Endothelial cell of umbilical vein (primary cell): ENCODE results near the gene DPF3. TPM values are rescaled to one million over a fixed set of nuclear protein-coding genes. Genes with fewer than 3 reads are reported as not detected.
A peak's percentile ranks its signal among the peaks of the same experiment; 100 is the strongest.

Experiments
- BruUV-seq: library from RNA; stranded (reverse); fragments of 400-500 nt; replicated peaks from 2 replicates; lab custom pipeline; 2021; lab: Mats Ljungman, UMichigan
- CTCF ChIA-PET: fragments of 300-600, 350-600 bp; sonication (Branson Sonifier 250); formaldehyde crosslinking; loops from one replicate; lab custom pipeline; 2021; ENCODE audit warnings: antibody characterized with exemption, inconsistent platforms; lab: Charles Lee
- POLR2A ChIA-PET: fragments of 300-600, 350-600 bp; sonication (Branson Sonifier 250); formaldehyde crosslinking; loops from one replicate; lab custom pipeline; 2021; ENCODE audit warnings: antibody characterized with exemption, inconsistent platforms; lab: Charles Lee
- DNase-seq: peaks from one replicate; pipeline ENCODE4 v3.0.0-alpha.2; 2011; ENCODE audit warnings: low read depth, low spot score
- FAIRE-seq: peaks from 2 replicates; lab custom pipeline; 2011; peaks lifted over from hg19 to GRCh38; lab: Jason Lieb, UNC
- H2AFZ ChIP-seq: 2 replicates; pipeline ENCODE4 v1.6.0; 2012; ENCODE audit warnings: low read depth, low read length, control low read depth, inconsistent platforms
- H3K27ac ChIP-seq: 2 replicates; pipeline ENCODE4 v1.5.1; 2011; ENCODE audit warnings: low read depth, mild to moderate bottlenecking, control low read depth, low read length, moderate library complexity; ENCODE audit not compliant: insufficient read depth
- H3K27me3 ChIP-seq, 2 experiments: 2 replicates each; pipeline versions ENCODE4 v1.6.0 to v1.6.1; 2011; ENCODE audit warnings: low read length in 2 of 2, mixed read lengths in 1 of 2; ENCODE audit not compliant: control insufficient read depth in 2 of 2, insufficient read depth in 2 of 2
- H3K36me3 ChIP-seq, 2 experiments: 2 replicates in 1 of 2; 3 replicates in 1 of 2; pipeline ENCODE4 v1.5.1; 2011; ENCODE audit warnings: low read length in 2 of 2, mild to moderate bottlenecking in 1 of 2, moderate library complexity in 1 of 2; ENCODE audit not compliant: control insufficient read depth in 2 of 2, insufficient read depth in 2 of 2; ENCODE audit errors: extremely low read depth in 1 of 2
- H3K4me1 ChIP-seq: 3 replicates; pipeline ENCODE4 v1.5.1; 2011; ENCODE audit warnings: mild to moderate bottlenecking, low read length; ENCODE audit not compliant: control insufficient read depth, insufficient read depth; ENCODE audit errors: extremely low read depth
- H3K4me2 ChIP-seq: 2 replicates; pipeline ENCODE4 v1.6.1; 2011; ENCODE audit warnings: low read length, control low read depth, mixed read lengths; ENCODE audit not compliant: insufficient read depth
- H3K4me3 ChIP-seq, 3 experiments: fragments of 200-600 bp in 1 of 3; sonication (generic), shearing (Covaris generic) in 1 of 3; replicated peaks in 1 of 3; 2 replicates each; pipeline ENCODE4 v1.5.1; 2011 to 2016; ENCODE audit warnings: control low read depth in 3 of 3, low read length in 3 of 3, mild to moderate bottlenecking in 2 of 3, inconsistent platforms in 1 of 3, low read depth in 1 of 3, moderate library complexity in 1 of 3; ENCODE audit not compliant: insufficient read depth in 1 of 3
- H3K79me2 ChIP-seq: 2 replicates; pipeline ENCODE4 v1.6.0; 2012; ENCODE audit warnings: low read length, inconsistent platforms; ENCODE audit not compliant: control insufficient read depth, insufficient read depth
- H3K9ac ChIP-seq: replicated peaks from 2 replicates; pipeline ENCODE3; 2011; ENCODE audit warnings: low read length, control low read depth; ENCODE audit not compliant: insufficient read depth; ENCODE audit errors: extremely low read depth
- H3K9me1 ChIP-seq: replicated peaks from 3 replicates; pipeline ENCODE4 v1.6.0; 2011; ENCODE audit warnings: mild to moderate bottlenecking, low read length; ENCODE audit not compliant: control insufficient read depth, insufficient read depth; ENCODE audit errors: extremely low read depth
- H3K9me3 ChIP-seq: replicated peaks from 2 replicates; pipeline ENCODE4 v1.5.1; 2012; ENCODE audit warnings: low read length, inconsistent platforms; ENCODE audit not compliant: control insufficient read depth, insufficient read depth
- H4K20me1 ChIP-seq: replicated peaks from 2 replicates; pipeline ENCODE3; 2011; ENCODE audit warnings: mild to moderate bottlenecking, low read length; ENCODE audit not compliant: control insufficient read depth, insufficient read depth; ENCODE audit errors: extremely low read depth
- FOS ChIP-seq: IDR thresholded peaks from 2 replicates; pipeline ENCODE4 v1.6.1; 2011; ENCODE audit warnings: mild to moderate bottlenecking, low read length, moderate library complexity, borderline replicate concordance; ENCODE audit not compliant: insufficient read depth
- JUN ChIP-seq: IDR thresholded peaks from 2 replicates; pipeline ENCODE4 v1.6.1; 2011; ENCODE audit warnings: borderline replicate concordance, low read depth; ENCODE audit not compliant: insufficient read length, insufficient read depth
- MYC ChIP-seq: IDR thresholded peaks from one replicate; pipeline ENCODE4 v1.6.1; 2011; ENCODE audit warnings: mild to moderate bottlenecking, low read depth, low read length
- dilution Hi-C: fragments of 300-500 bp; cut with MboI; formaldehyde crosslinking; loops from one replicate; pipeline ENCODE4 v1.15.0; 2019; ENCODE audit warnings: low sequenced_read_pairs; ENCODE audit not compliant: extremely low pct_ligation_motif_present
- intact Hi-C: fragments of 100-400 bp; cut with micrococcal nuclease; formaldehyde crosslinking; loops from one replicate; pipeline ENCODE4 v1.10.0; 2022
- polyA plus RNA-seq, 4 experiments: library from polyadenylated mRNA; depleted of rRNA in 3 of 4; stranded (reverse) in 3 of 4; unstranded in 1 of 4; fragments of >200 nt; gene quantifications; 2 replicates each; pipeline versions ENCODE4 v1.2.1 to v1.2.3, GENCODE V29; 2011 to 2012; ENCODE audit warnings: missing spikeins in 1 of 4
- total RNA-seq: library from RNA; stranded (reverse); gene quantifications from 2 replicates; pipeline ENCODE4 v1.2.3, GENCODE V29; 2021
- TF ChIP-seq, protein P1 (sequence below), 2 donors: IDR thresholded peaks; 1 replicate in 1 of 2; 2 replicates in 1 of 2; pipeline ENCODE4 v1.5.1; 2011; ENCODE audit warnings: low read length in 2 of 2, mild to moderate bottlenecking in 2 of 2, moderate library complexity in 2 of 2, control low read depth in 1 of 2, inconsistent platforms in 1 of 2, low read depth in 1 of 2; ENCODE audit not compliant: insufficient read depth in 1 of 2; ENCODE audit errors: extremely low read depth in 1 of 2

DPF3 gene
- total and polyA plus RNA-seq, 2 donors (not counting 3 experiments of a cell fraction or from before 2014, with no cell fraction given), result 2.4 to 3.5 TPM

DNA sequence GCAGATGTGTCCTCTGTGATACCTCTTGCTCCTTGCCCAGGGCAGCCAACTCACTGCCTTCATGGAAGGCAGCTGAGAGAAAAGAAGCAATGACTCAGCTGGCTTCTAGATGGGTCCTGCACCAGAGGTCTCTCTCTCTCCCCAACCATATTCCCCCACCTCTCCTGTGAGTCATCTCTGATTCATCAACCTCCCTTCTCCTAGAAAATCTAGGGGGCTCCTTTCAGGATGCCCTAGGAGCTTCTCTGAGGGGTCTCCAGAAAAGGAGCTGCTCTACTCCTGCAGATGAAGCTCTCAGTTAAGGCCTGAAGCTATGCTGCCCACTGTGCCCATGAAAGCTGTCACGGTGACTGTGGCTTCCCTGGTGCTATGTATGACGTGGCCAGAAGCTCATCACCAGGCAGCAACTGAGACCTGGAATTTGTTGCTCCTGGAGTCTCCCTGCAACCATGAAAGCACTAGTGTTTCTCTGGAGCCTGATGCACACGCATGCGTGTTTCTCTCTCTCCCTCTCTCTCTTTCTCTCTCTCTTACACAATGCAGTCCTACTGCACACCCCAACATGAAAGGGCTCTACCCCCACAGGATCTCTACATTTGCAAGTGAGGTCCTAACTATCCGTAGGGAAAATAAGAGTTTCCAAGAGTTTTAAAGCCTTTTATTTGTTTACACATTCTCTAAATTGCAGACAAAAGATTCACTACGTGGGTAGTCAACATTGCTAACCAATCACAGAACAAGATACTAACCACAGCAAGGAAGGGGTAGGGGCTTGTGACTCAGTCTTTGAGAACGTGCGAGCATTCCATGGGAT lies 285.3 kb downstream of the DPF3 start:
- peak overlapping the region; percentile 50 for H2AFZ ChIP-seq
- no peaks in the 10 kb centered on the region for H3K36me3 ChIP-seq
- no TSS peak for BruUV-seq
- intact Hi-C loops, result loop anchor here (1.0 kb wide), 1 partner anchor 57 kb away; no protein-coding TSS in a partner anchor
- peaks cover 15% of the 10 kb centered on the region for H3K4me1 ChIP-seq
- no peaks in the 10 kb centered on the region for H3K27me3 ChIP-seq
- CTCF ChIA-PET, result interaction anchor here (1.0 to 1.9 kb wide), 8 partner anchors 9 to 294 kb away, joined by 3 to 7 read pairs (median 4); partner anchors contain the start of gene DPF3
- H3K9me1 ChIP-seq, result no peaks in the 10 kb centered on the region
- POLR2A ChIA-PET, result no interaction called here
- no peaks in the 10 kb centered on the region for H3K79me2 ChIP-seq
- no peak overlapping the region for H3K4me3 ChIP-seq
- dilution Hi-C loops, result no loop called here
- no peaks in the 10 kb centered on the region for H3K9me3 ChIP-seq
- TF ChIP-seq, protein P1, sequence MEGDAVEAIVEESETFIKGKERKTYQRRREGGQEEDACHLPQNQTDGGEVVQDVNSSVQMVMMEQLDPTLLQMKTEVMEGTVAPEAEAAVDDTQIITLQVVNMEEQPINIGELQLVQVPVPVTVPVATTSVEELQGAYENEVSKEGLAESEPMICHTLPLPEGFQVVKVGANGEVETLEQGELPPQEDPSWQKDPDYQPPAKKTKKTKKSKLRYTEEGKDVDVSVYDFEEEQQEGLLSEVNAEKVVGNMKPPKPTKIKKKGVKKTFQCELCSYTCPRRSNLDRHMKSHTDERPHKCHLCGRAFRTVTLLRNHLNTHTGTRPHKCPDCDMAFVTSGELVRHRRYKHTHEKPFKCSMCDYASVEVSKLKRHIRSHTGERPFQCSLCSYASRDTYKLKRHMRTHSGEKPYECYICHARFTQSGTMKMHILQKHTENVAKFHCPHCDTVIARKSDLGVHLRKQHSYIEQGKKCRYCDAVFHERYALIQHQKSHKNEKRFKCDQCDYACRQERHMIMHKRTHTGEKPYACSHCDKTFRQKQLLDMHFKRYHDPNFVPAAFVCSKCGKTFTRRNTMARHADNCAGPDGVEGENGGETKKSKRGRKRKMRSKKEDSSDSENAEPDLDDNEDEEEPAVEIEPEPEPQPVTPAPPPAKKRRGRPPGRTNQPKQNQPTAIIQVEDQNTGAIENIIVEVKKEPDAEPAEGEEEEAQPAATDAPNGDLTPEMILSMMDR (IDR thresholded peaks at IDR 0.05; ENCODE audit: extremely low read depth in 1 of 2, insufficient read depth in 1 of 2, low read depth in 1 of 2, low read length in 2 of 2), result no peak
- TF ChIP-seq MYC, result no peak
- peak; percentile 76 for TF ChIP-seq JUN
- TF ChIP-seq FOS, result peak; percentile 98
- H4K20me1 ChIP-seq, result no peaks in the 10 kb centered on the region
- FAIRE-seq (peak; percentile 90), DNase-seq (peak; percentile 64)
- H3K9ac ChIP-seq, result no peak overlapping the region
- no peak overlapping the region for H3K4me2 ChIP-seq
- peak overlapping the region; percentile 19 for H3K27ac ChIP-seq
